GM12864 (cell line): ENCODE data around the gene TIGD6.

Source experiments
- DNase-seq: peaks from one replicate; pipeline ENCODE4 v3.0.0-alpha.2; 2011; ENCODE audit warnings: low read depth
- H3K4me3 ChIP-seq: 2 replicates; pipeline ENCODE4 v1.5.1; 2011; ENCODE audit warnings: mild to moderate bottlenecking, low read depth, low read length, control low read depth
- CTCF ChIP-seq: IDR thresholded peaks from 2 replicates; pipeline ENCODE4 v1.5.1; 2011; ENCODE audit warnings: low read depth, mild to moderate bottlenecking, moderate library complexity, low read length, control low read depth, inconsistent platforms; ENCODE audit errors: missing control alignments

TIGD6 gene

GRCh38 chr5:149982505-149982904, 17.9 kb downstream of the TIGD6 start:
- TF ChIP-seq CTCF: no peak
- DNase-seq: no peak
- no peak overlapping the region for H3K4me3 ChIP-seq

GRCh38 chr5:149981206-149981605, 19.2 kb downstream of the TIGD6 start:
- no peak for TF ChIP-seq CTCF
- H3K4me3 ChIP-seq: no peak overlapping the region
- no peak for DNase-seq

- TF ChIP-seq CTCF: no peak
- no peak overlapping the region for H3K4me3 ChIP-seq
- no peak for DNase-seq
Measured at GRCh38 chr5:149979896-149980295, 20.6 kb downstream of the TIGD6 start.

GRCh38 chr5:149975409-149975808, 25.0 kb downstream of the TIGD6 start:
- DNase-seq: no peak
- H3K4me3 ChIP-seq: no peak overlapping the region
- TF ChIP-seq CTCF: no peak

GRCh38 chr5:149969181-149969930, 31.1 kb downstream of the TIGD6 start:
- TF ChIP-seq CTCF: no peak
- no peak overlapping the region for H3K4me3 ChIP-seq
- no peak for DNase-seq

GRCh38 chr5:149966946-149967345, 33.5 kb downstream of the TIGD6 start:
- TF ChIP-seq CTCF: no peak
- no peak for DNase-seq
- H3K4me3 ChIP-seq: no peak overlapping the region

- DNase-seq: no peak
- no peak for TF ChIP-seq CTCF
- H3K4me3 ChIP-seq: no peak overlapping the region
Measured at GRCh38 chr5:149963729-149964128, 36.7 kb downstream of the TIGD6 start.
